Measurements from ENCODE around the gene SIRT3.
"Not testable (repeated sequence)": the region's sequence is repeated elsewhere in the genome, so short reads cannot be mapped to it uniquely, and the experiment has no call there.

SIRT3 gene

DNA sequence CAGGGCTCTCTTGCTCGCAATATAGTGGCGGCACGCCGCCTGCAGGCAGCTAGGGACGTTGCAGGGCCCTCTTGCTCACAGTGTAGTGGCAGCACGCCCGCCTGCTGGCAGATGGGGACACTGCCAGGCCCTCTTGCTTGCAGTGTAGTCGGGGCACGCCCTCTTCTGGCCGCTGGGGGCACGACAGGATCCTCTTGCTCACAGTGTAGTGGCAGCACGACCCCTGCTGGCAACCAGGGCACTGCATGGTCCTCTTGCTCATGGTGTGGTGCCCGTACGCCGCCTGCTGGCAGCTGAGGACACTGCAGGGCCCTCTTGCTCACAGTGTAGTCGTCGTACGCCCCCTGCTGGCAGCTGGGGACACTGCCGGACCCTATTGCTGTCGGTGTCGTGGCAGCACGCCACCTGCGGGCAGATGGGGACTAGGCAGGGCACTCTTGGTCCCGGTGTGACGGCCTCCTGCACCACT, 46.3 kb downstream of the SIRT3 start:
- H3K9me3 ChIP-seq; H3K4me1 ChIP-seq; H3K36me3 ChIP-seq; H3K27me3 ChIP-seq; H3K4me3 ChIP-seq (ENCODE audit: low read depth, low read length): not testable (repeated sequence)
- TF ChIP-seq, protein P1, sequence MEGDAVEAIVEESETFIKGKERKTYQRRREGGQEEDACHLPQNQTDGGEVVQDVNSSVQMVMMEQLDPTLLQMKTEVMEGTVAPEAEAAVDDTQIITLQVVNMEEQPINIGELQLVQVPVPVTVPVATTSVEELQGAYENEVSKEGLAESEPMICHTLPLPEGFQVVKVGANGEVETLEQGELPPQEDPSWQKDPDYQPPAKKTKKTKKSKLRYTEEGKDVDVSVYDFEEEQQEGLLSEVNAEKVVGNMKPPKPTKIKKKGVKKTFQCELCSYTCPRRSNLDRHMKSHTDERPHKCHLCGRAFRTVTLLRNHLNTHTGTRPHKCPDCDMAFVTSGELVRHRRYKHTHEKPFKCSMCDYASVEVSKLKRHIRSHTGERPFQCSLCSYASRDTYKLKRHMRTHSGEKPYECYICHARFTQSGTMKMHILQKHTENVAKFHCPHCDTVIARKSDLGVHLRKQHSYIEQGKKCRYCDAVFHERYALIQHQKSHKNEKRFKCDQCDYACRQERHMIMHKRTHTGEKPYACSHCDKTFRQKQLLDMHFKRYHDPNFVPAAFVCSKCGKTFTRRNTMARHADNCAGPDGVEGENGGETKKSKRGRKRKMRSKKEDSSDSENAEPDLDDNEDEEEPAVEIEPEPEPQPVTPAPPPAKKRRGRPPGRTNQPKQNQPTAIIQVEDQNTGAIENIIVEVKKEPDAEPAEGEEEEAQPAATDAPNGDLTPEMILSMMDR (IDR thresholded peaks at IDR 0.05; ENCODE audit: low read depth, low read length), result peak; percentile 47; the same call in 1 of the 2 replicates
- DNase-seq, result peak; percentile 70

- H3K4me1 ChIP-seq; H3K9me3 ChIP-seq; H3K4me3 ChIP-seq (ENCODE audit: low read depth, low read length); H3K36me3 ChIP-seq; H3K27me3 ChIP-seq: not testable (repeated sequence)
- DNase-seq, result peak; percentile 85
Observed at GRCh38 chr11:189200-189783, 46.9 kb downstream of the SIRT3 start.

DNA sequence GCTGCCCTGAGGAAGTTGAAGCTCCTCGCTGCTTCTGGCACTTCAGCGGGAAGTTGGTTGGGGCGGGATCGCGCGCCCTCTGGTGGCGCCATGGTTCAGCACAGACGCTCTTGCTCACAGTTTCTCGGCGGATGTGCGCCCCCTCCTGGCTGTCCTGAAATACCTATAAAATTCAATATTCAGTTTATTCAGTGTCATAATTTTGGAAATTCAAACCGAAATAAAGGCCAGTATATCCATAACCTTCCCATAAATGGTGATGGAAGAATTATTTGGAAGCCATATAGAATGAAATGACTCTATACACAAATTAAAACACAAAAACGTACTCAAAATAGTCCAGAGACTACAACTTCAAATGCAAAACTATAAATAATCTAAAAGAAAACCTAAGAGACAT, 55.9 kb downstream of the SIRT3 start:
- not testable (repeated sequence) for H3K27me3 ChIP-seq; H3K4me1 ChIP-seq; H3K36me3 ChIP-seq; DNase-seq; H3K4me3 ChIP-seq (ENCODE audit: low read depth, low read length); H3K9me3 ChIP-seq
- TF ChIP-seq, protein P1 (IDR thresholded peaks at IDR 0.05; ENCODE audit: low read depth, low read length), result peak; percentile 11; the same call in 1 of the 2 replicates

All from BE2C (cell line).